PFSK-1 (cell line): Measurements from ENCODE around the gene LIN28B.

Experiments
- FOXP2 ChIP-seq: optimal IDR thresholded peaks from 2 replicates; pipeline ENCODE3; 2011; ENCODE audit warnings: borderline replicate concordance, control low read depth, inconsistent platforms; ENCODE audit not compliant: insufficient read depth; ENCODE audit errors: extremely low read length, extremely low read depth
- POLR2AphosphoS5 ChIP-seq: IDR thresholded peaks from 2 replicates; pipeline ENCODE4 v1.6.1; 2012; ENCODE audit warnings: low read depth, mild to moderate bottlenecking, control low read depth, low read length, moderate library complexity
- REST ChIP-seq, 2 experiments: IDR thresholded peaks; 2 replicates each; pipeline versions ENCODE4 v1.6.1 to v1.8.0; 2011 to 2012; ENCODE audit warnings: low read depth in 2 of 2, low read length in 2 of 2, control low read depth in 1 of 2, inconsistent platforms in 1 of 2, mild to moderate bottlenecking in 1 of 2, moderate library complexity in 1 of 2; ENCODE audit not compliant: insufficient read depth in 1 of 2
- SIN3A ChIP-seq: IDR thresholded peaks from 2 replicates; pipeline ENCODE4 v1.6.1; 2012; ENCODE audit warnings: mild to moderate bottlenecking, low read length, moderate library complexity, borderline replicate concordance; ENCODE audit not compliant: insufficient read depth
- TAF1 ChIP-seq: IDR thresholded peaks from 2 replicates; pipeline ENCODE4 v1.6.1; 2012; ENCODE audit warnings: low read length, control low read depth, borderline replicate concordance; ENCODE audit not compliant: insufficient read depth

Gene LIN28B

GRCh38 chr6:105001906-105002305, 45.0 kb downstream of the LIN28B start:
- no peak for TF ChIP-seq SIN3A
- TF ChIP-seq TAF1: no peak
- TF ChIP-seq REST (IDR thresholded peaks at IDR 0.05; ENCODE audit: insufficient read depth in 1 of 2, low read depth in 2 of 2, low read length in 2 of 2): no peak

- TF ChIP-seq FOXP2 (no peak), SIN3A (no peak), REST (IDR thresholded peaks at IDR 0.05; ENCODE audit: insufficient read depth in 1 of 2, low read depth in 2 of 2, low read length in 2 of 2) (no peak), POLR2AphosphoS5 (no peak)
Measured at GRCh38 chr6:105005451-105005850, 48.5 kb downstream of the LIN28B start.

- TF ChIP-seq TAF1 (no peak), FOXP2 (no peak), SIN3A (no peak), POLR2AphosphoS5 (no peak), REST (IDR thresholded peaks at IDR 0.05; ENCODE audit: insufficient read depth in 1 of 2, low read depth in 2 of 2, low read length in 2 of 2) (no peak)
Measured at GRCh38 chr6:105014448-105014847, 57.5 kb downstream of the LIN28B start.

GRCh38 chr6:105014954-105015353, 58.0 kb downstream of the LIN28B start:
- TF ChIP-seq FOXP2 (no peak), REST (IDR thresholded peaks at IDR 0.05; ENCODE audit: insufficient read depth in 1 of 2, low read depth in 2 of 2, low read length in 2 of 2) (no peak), POLR2AphosphoS5 (no peak), SIN3A (no peak), TAF1 (no peak)

- TF ChIP-seq POLR2AphosphoS5 (no peak), TAF1 (no peak), REST (IDR thresholded peaks at IDR 0.05; ENCODE audit: insufficient read depth in 1 of 2, low read depth in 2 of 2, low read length in 2 of 2) (no peak), SIN3A (no peak), FOXP2 (no peak)
Measured at GRCh38 chr6:105015482-105015881, 58.6 kb downstream of the LIN28B start.
